H1 (cell line): ENCODE results near the gene TSHZ2. TPM values are rescaled to one million over a fixed set of nuclear protein-coding genes. Genes with fewer than 3 reads are reported as not detected.

Experiments
- CTCF ChIA-PET: fragments of 300-600 bp; sonication (Branson Sonifier 250); formaldehyde crosslinking; loops from one replicate; lab custom pipeline; 2021; ENCODE audit not compliant: partially characterized antibody; lab: Charles Lee
- POLR2A ChIA-PET: fragments of 300-600 bp; sonication (Branson Sonifier 250); formaldehyde crosslinking; loops from one replicate; lab custom pipeline; 2021; ENCODE audit warnings: inconsistent platforms; ENCODE audit not compliant: partially characterized antibody; lab: Charles Lee
- DNase-seq, 2 experiments: peaks; one replicate each; pipeline versions ENCODE4 v3.0.0 to v3.0.0-alpha.2; 2010 to 2022; ENCODE audit warnings: low spot score in 2 of 2, low read depth in 1 of 2, mixed read lengths in 1 of 2
- FAIRE-seq: peaks from 2 replicates; lab custom pipeline; 2011; peaks lifted over from hg19 to GRCh38; lab: Jason Lieb, UNC
- H2AFZ ChIP-seq: 2 replicates; pipeline ENCODE4 v1.8.1; 2012; ENCODE audit warnings: low read length, inconsistent platforms
- H2AK5ac ChIP-seq: 2 replicates; pipeline ENCODE4 v1.6.1; 2013; ENCODE audit warnings: low read depth, low read length
- H2BK120ac ChIP-seq: replicated peaks from 2 replicates; pipeline ENCODE3; 2013; ENCODE audit warnings: low read depth, low read length, inconsistent platforms
- H2BK12ac ChIP-seq: 2 replicates; pipeline ENCODE4 v1.6.1; 2013; ENCODE audit warnings: low read depth, low read length
- H2BK15ac ChIP-seq: 2 replicates; pipeline ENCODE4 v1.6.1; 2013; ENCODE audit warnings: low read length
- H2BK20ac ChIP-seq: 2 replicates; pipeline ENCODE4 v1.6.1; 2013; ENCODE audit warnings: low read length
- H2BK5ac ChIP-seq: 2 replicates; pipeline ENCODE4 v1.6.1; 2013; ENCODE audit warnings: low read depth, low read length
- H3K14ac ChIP-seq: 2 replicates; pipeline ENCODE4 v1.6.1; 2013; ENCODE audit warnings: inconsistent platforms; ENCODE audit not compliant: insufficient read length
- H3K18ac ChIP-seq: 2 replicates; pipeline ENCODE4 v1.6.1; 2013; ENCODE audit warnings: low read length; ENCODE audit errors: extremely low read depth
- H3K23ac ChIP-seq: 2 replicates; pipeline ENCODE4 v1.6.1; 2013; ENCODE audit warnings: inconsistent platforms; ENCODE audit not compliant: insufficient read length
- H3K23me2 ChIP-seq: 2 replicates; pipeline ENCODE4 v1.6.1; 2013; ENCODE audit warnings: low read depth, low read length
- H3K27ac ChIP-seq: 2 replicates; pipeline ENCODE4 v1.6.1; 2011; ENCODE audit warnings: low read depth, low read length, inconsistent platforms
- H3K27me3 ChIP-seq, 4 experiments: replicated peaks in 1 of 4; 1 replicate in 1 of 4; 2 replicates in 3 of 4; pipeline versions ENCODE4 v1.6.1 to v1.8.1; 2011 to 2013; ENCODE audit warnings: low read length in 3 of 4, mild to moderate bottlenecking in 3 of 4, inconsistent platforms in 2 of 4, mixed read lengths in 2 of 4, moderate library complexity in 1 of 4; ENCODE audit not compliant: control insufficient read depth in 3 of 4, insufficient read depth in 3 of 4; ENCODE audit errors: extremely low read depth in 1 of 4
- H3K36me3 ChIP-seq, 4 experiments: 2 replicates each; pipeline versions ENCODE4 v1.6.1 to v1.8.1; 2011 to 2013; ENCODE audit warnings: mild to moderate bottlenecking in 4 of 4, low read length in 3 of 4, moderate library complexity in 2 of 4, control low read depth in 1 of 4, inconsistent platforms in 1 of 4; ENCODE audit not compliant: insufficient read depth in 4 of 4, control insufficient read depth in 2 of 4
- H3K4ac ChIP-seq: replicated peaks from 2 replicates; pipeline ENCODE3; 2013; ENCODE audit warnings: low read length, low read depth, mixed read lengths, inconsistent platforms; ENCODE audit not compliant: insufficient read length
- H3K4me1 ChIP-seq, 4 experiments: replicated peaks in 1 of 4; 1 replicate in 1 of 4; 2 replicates in 3 of 4; pipeline versions ENCODE4 v1.6.1 to v1.8.1; 2011 to 2013; ENCODE audit warnings: low read length in 3 of 4, inconsistent platforms in 2 of 4, mixed read lengths in 1 of 4; ENCODE audit not compliant: insufficient read depth in 4 of 4, control insufficient read depth in 3 of 4
- H3K4me2 ChIP-seq, 2 experiments: 2 replicates each; pipeline versions ENCODE4 v1.6.1 to v1.8.1; 2011 to 2013; ENCODE audit warnings: low read depth in 2 of 2, low read length in 2 of 2, control low read depth in 1 of 2, inconsistent platforms in 1 of 2, mild to moderate bottlenecking in 1 of 2; ENCODE audit not compliant: insufficient read depth in 1 of 2
- H3K4me3 ChIP-seq, 4 experiments: fragments of 200-600, 300-600 bp in 1 of 4; sonication (generic), shearing (Covaris generic), sonication (Bioruptor Twin) in 1 of 4; 2 replicates each; pipeline versions ENCODE4 v1.5.1 to v1.8.1; 2011 to 2016; ENCODE audit warnings: low read length in 4 of 4, low read depth in 3 of 4, control low read depth in 2 of 4, inconsistent platforms in 2 of 4, mild to moderate bottlenecking in 2 of 4, mixed read lengths in 1 of 4, moderate library complexity in 1 of 4; ENCODE audit not compliant: insufficient read depth in 2 of 4; ENCODE audit errors: extremely low read depth in 1 of 4
- H3K56ac ChIP-seq: replicated peaks from 2 replicates; pipeline ENCODE3; 2013; ENCODE audit warnings: low read depth, mild to moderate bottlenecking, mixed read lengths, low read length, inconsistent platforms; ENCODE audit not compliant: insufficient read length
- H3K79me1 ChIP-seq: 2 replicates; pipeline ENCODE4 v1.6.1; 2013; ENCODE audit warnings: low read depth, low read length, control low read depth
- H3K79me2 ChIP-seq, 2 experiments: 2 replicates each; pipeline versions ENCODE4 v1.6.1 to v1.8.1; 2012 to 2013; ENCODE audit warnings: low read length in 2 of 2, mild to moderate bottlenecking in 2 of 2, inconsistent platforms in 1 of 2; ENCODE audit not compliant: insufficient read depth in 2 of 2, control insufficient read depth in 1 of 2
- H3K9ac ChIP-seq, 4 experiments: replicated peaks in 1 of 4; 1 replicate in 1 of 4; 2 replicates in 3 of 4; pipeline versions ENCODE4 v1.6.1 to v1.8.1; 2011 to 2013; ENCODE audit warnings: low read depth in 3 of 4, low read length in 3 of 4, control low read depth in 2 of 4, mild to moderate bottlenecking in 2 of 4, moderate library complexity in 2 of 4, inconsistent platforms in 1 of 4; ENCODE audit errors: extremely low read depth in 1 of 4
- H3K9me3 ChIP-seq, 2 experiments: 2 replicates each; pipeline versions ENCODE4 v1.6.1 to v1.8.1; 2012 to 2013; ENCODE audit warnings: mild to moderate bottlenecking in 2 of 2, moderate library complexity in 2 of 2, control low read depth in 1 of 2, inconsistent platforms in 1 of 2, low read depth in 1 of 2, low read length in 1 of 2, mixed read lengths in 1 of 2; ENCODE audit not compliant: insufficient read depth in 2 of 2
- H4K20me1 ChIP-seq, 2 experiments: replicated peaks in 1 of 2; 2 replicates each; pipeline versions ENCODE3 to v1.8.1; 2011 to 2013; ENCODE audit warnings: inconsistent platforms in 2 of 2, low read length in 2 of 2, mild to moderate bottlenecking in 1 of 2; ENCODE audit not compliant: insufficient read depth in 2 of 2, control insufficient read depth in 1 of 2
- H4K5ac ChIP-seq: 2 replicates; pipeline ENCODE4 v1.6.1; 2013; ENCODE audit warnings: low read length, low read depth, mixed read lengths, inconsistent platforms; ENCODE audit not compliant: insufficient read length
- H4K8ac ChIP-seq: 2 replicates; pipeline ENCODE4 v1.8.0; 2013; ENCODE audit warnings: mild to moderate bottlenecking, moderate library complexity, low read length, inconsistent platforms; ENCODE audit not compliant: insufficient read depth; ENCODE audit errors: extremely low read depth
- H4K91ac ChIP-seq: replicated peaks from 2 replicates; pipeline ENCODE3; 2013; ENCODE audit warnings: low read length, mixed read lengths, inconsistent platforms; ENCODE audit not compliant: insufficient read length
- CTBP2 ChIP-seq: IDR thresholded peaks from 2 replicates; pipeline ENCODE4 v1.7.0; 2011; ENCODE audit warnings: borderline replicate concordance, mild to moderate bottlenecking, moderate library complexity, mixed read lengths, low read length; ENCODE audit not compliant: insufficient read depth, insufficient read length
- EGR1 ChIP-seq: IDR thresholded peaks from 2 replicates; pipeline ENCODE4 v1.6.1; 2011; ENCODE audit warnings: low read depth, low read length, borderline replicate concordance
- EZH2 ChIP-seq: fragments of 200-600 bp; sonication (generic); IDR thresholded peaks from 2 replicates; pipeline ENCODE4 v1.7.1; 2012; ENCODE audit warnings: low read depth, mild to moderate bottlenecking, moderate library complexity, low read length, inconsistent platforms; ENCODE audit not compliant: severe bottlenecking
- FOSL1 ChIP-seq: IDR thresholded peaks from 2 replicates; pipeline ENCODE4 v1.6.1; 2011; ENCODE audit warnings: mild to moderate bottlenecking, low read depth, low read length, moderate library complexity; ENCODE audit not compliant: insufficient read depth
- KDM1A ChIP-seq: fragments of 200-600, 300-600 bp; sonication (generic); IDR thresholded peaks from 2 replicates; pipeline ENCODE4 v1.7.1; 2016; ENCODE audit warnings: mild to moderate bottlenecking, low read length, borderline replicate concordance
- MAFK ChIP-seq: IDR thresholded peaks from 2 replicates; pipeline ENCODE4 v1.6.1; 2012; ENCODE audit warnings: low read depth, mild to moderate bottlenecking, improper control_type of control experiment, low read length
- MAX ChIP-seq: IDR thresholded peaks from 2 replicates; pipeline ENCODE4 v1.6.1; 2012; ENCODE audit warnings: inconsistent platforms
- NANOG ChIP-seq: IDR thresholded peaks from 2 replicates; pipeline ENCODE4 v1.6.1; 2011; ENCODE audit warnings: low read length, low read depth, mild to moderate bottlenecking, inconsistent platforms; ENCODE audit not compliant: insufficient read depth, poor library complexity, severe bottlenecking
- POLR2AphosphoS5 ChIP-seq: IDR thresholded peaks from 2 replicates; pipeline ENCODE4 v1.6.1; 2011; ENCODE audit warnings: low read depth, low read length
- RNF2 ChIP-seq: fragments of 200-900, 300-1000 bp; sonication (generic); IDR thresholded peaks from 2 replicates; pipeline ENCODE4 v1.7.1; 2016; ENCODE audit warnings: borderline replicate concordance, low read depth, mild to moderate bottlenecking, antibody characterized with exemption, low read length; ENCODE audit not compliant: poor library complexity, severe bottlenecking; ENCODE audit errors: missing control alignments
- SIN3A ChIP-seq, 2 experiments: IDR thresholded peaks in 1 of 2; conservative IDR thresholded peaks in 1 of 2; 2 replicates each; pipeline ENCODE4 v1.6.1; 2011 to 2012; ENCODE audit warnings: low read length in 2 of 2, improper control_type of control experiment in 1 of 2, low read depth in 1 of 2, mild to moderate bottlenecking in 1 of 2
- SIRT6 ChIP-seq: IDR thresholded peaks from one replicate; pipeline ENCODE4 v1.7.1; 2012; ENCODE audit warnings: low read length, inconsistent platforms
- TCF12 ChIP-seq: IDR thresholded peaks from 2 replicates; pipeline ENCODE4 v1.6.1; 2011; ENCODE audit warnings: low read depth, mild to moderate bottlenecking, low read length
- WGBS, 2 experiments: shearing (Covaris generic) in 1 of 2; methylation state at CpG; one replicate each; pipeline versions ENCODE4 v1.1.6 to v1.1.7; 2013 to 2015; ENCODE audit warnings: low lambda C conversion rate in 2 of 2, mixed read lengths in 2 of 2, inconsistent platforms in 1 of 2, low coverage in 1 of 2, missing lambda C conversion rate in 1 of 2; ENCODE audit not compliant: insufficient replicate concordance in 2 of 2, insufficient coverage in 1 of 2, insufficient read length in 1 of 2; ENCODE audit errors: extremely low coverage in 1 of 2, missing lambda C conversion rate in 1 of 2; 5-methylcytosine and 5-hydroxymethylcytosine counted together
- polyA plus RNA-seq, 7 experiments: library from polyadenylated mRNA; depleted of rRNA in 3 of 7; stranded (reverse) in 5 of 7; unstranded in 2 of 7; fragments of >200 nt in 5 of 7; fragments of 200-250 nt in 2 of 7; gene quantifications; 1 replicate in 5 of 7; 2 replicates in 1 of 7; 4 replicates in 1 of 7; pipeline versions ENCODE4 v1.2.1 to v1.2.3, GENCODE V29; 2011 to 2013; ENCODE audit warnings: missing spikeins in 2 of 7, mixed read lengths in 2 of 7
- total RNA-seq: library from RNA; stranded (reverse); fragmentation: NEBNext Ultra II Directional; extraction: Animal tissue kit (Norgen Biotek cat#: 25700); gene quantifications from 2 replicates; pipeline ENCODE4 v1.2.1, GENCODE V29; 2021

TSHZ2 gene
- total and polyA plus RNA-seq, 2 of the 8 experiments (the other 6 are each of a cell fraction or from before 2014, with no cell fraction given): 0.14 to 0.30 TPM

- H4K91ac ChIP-seq: no peak overlapping the region
- no peak overlapping the region for H2AK5ac ChIP-seq
- H3K36me3 ChIP-seq: no peaks in the 10 kb centered on the region
- no peaks in the 10 kb centered on the region; a peak in 1 of 7 replicates for H3K27me3 ChIP-seq
- no peak overlapping the region for H2BK120ac ChIP-seq
- DNase-seq (no peak), FAIRE-seq (no peak)
- H3K4me1 ChIP-seq: peaks cover 0 to 3% (median under 1%) of the 10 kb centered on the region in 4 experiments; a peak in 3 of 7 replicates
- H3K79me1 ChIP-seq: no peaks in the 10 kb centered on the region
- H4K5ac ChIP-seq: no peak overlapping the region
- ChIA-PET CTCF (interaction anchor here (0.7 to 2.7 kb wide), 11 partner anchors 10 to 847 kb away, joined by 3 to 11 read pairs (median 3); no protein-coding TSS in a partner anchor), POLR2A (no interaction called here)
- no peak overlapping the region for H2BK15ac ChIP-seq
- no peak overlapping the region for H2AFZ ChIP-seq
- no peak overlapping the region for H4K8ac ChIP-seq
- no peaks in the 10 kb centered on the region for H3K79me2 ChIP-seq
- no peak overlapping the region for H3K56ac ChIP-seq
- H3K9ac ChIP-seq: no peak overlapping the region
- H3K18ac ChIP-seq: no peak overlapping the region
- no peak overlapping the region for H2BK5ac ChIP-seq
- H3K4ac ChIP-seq: no peak overlapping the region
- 92% methylated on average over 1 of the region's 1 CpG; no CpG with 5 or more reads in 1 of the 2 experiments for WGBS, 2 experiments
- H3K4me2 ChIP-seq: no peak overlapping the region
- H2BK12ac ChIP-seq: no peak overlapping the region
- no peaks in the 10 kb centered on the region for H3K9me3 ChIP-seq
- H4K20me1 ChIP-seq: no peaks in the 10 kb centered on the region
- H3K23me2 ChIP-seq: no peaks in the 10 kb centered on the region
- H3K14ac ChIP-seq: no peak overlapping the region
- no peak overlapping the region for H3K23ac ChIP-seq
- no peak overlapping the region for H2BK20ac ChIP-seq
- no peak overlapping the region for H3K27ac ChIP-seq
- no peak overlapping the region for H3K4me3 ChIP-seq
- TF ChIP-seq SIRT6 (no peak), EGR1 (no peak), TCF12 (no peak), POLR2AphosphoS5 (no peak), NANOG (no peak), KDM1A (no peak), CTBP2 (no peak), FOSL1 (no peak), MAX (no peak), MAFK (no peak), RNF2 (no peak), SIN3A (conservative IDR thresholded peaks at IDR 0.05 in 1 of 2, IDR thresholded peaks at IDR 0.05 in 1 of 2; ENCODE audit: low read depth in 1 of 2, low read length in 2 of 2) (no peak), EZH2 (no peak)
Measured at GRCh38 chr20:53159160-53159559, 187.0 kb downstream of the TSHZ2 start.
